ENCODE data around the gene TLL2. TPM values are rescaled to one million over a fixed set of nuclear protein-coding genes. Genes with fewer than 3 reads are reported as not detected.

The TLL2 gene
- total RNA-seq, 4 donors from 2014 or later = 0.20 to 0.31 TPM; not detected in 2

DNA sequence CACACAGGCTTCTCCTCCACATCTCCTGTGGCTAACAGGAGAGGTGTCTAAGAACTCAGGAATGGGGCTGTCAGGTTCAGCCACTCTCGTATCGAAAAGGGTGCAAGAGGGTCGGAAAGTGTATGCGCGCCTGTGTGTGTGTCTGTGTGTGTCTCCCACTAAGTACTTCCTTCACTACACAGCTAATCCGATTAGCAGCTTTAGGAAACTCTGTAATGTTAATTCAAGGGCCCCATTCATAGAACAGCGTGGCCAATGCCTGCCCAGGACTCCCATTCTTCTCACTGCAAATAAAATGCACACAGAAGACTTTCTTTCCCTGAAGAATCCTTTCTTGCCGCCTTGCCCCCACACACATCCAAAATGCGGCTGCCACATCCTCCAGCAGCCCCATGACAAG, 39.9 kb downstream of the TLL2 start:
- H3K4me3 ChIP-seq = no peak overlapping the region
- no peaks in the 10 kb centered on the region for H3K36me3 ChIP-seq
- no peak for TF ChIP-seq EP300 (IDR thresholded peaks at IDR 0.05)
- no peak for TF ChIP-seq POLR2A (IDR thresholded peaks at IDR 0.05)
- TF ChIP-seq, protein P1, sequence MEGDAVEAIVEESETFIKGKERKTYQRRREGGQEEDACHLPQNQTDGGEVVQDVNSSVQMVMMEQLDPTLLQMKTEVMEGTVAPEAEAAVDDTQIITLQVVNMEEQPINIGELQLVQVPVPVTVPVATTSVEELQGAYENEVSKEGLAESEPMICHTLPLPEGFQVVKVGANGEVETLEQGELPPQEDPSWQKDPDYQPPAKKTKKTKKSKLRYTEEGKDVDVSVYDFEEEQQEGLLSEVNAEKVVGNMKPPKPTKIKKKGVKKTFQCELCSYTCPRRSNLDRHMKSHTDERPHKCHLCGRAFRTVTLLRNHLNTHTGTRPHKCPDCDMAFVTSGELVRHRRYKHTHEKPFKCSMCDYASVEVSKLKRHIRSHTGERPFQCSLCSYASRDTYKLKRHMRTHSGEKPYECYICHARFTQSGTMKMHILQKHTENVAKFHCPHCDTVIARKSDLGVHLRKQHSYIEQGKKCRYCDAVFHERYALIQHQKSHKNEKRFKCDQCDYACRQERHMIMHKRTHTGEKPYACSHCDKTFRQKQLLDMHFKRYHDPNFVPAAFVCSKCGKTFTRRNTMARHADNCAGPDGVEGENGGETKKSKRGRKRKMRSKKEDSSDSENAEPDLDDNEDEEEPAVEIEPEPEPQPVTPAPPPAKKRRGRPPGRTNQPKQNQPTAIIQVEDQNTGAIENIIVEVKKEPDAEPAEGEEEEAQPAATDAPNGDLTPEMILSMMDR (IDR thresholded peaks at IDR 0.05) = no peak
- no peak for TF ChIP-seq POLR2AphosphoS5 (IDR thresholded peaks at IDR 0.05)
- 73 to 74% methylated on average over 3 to 7 of the region's 9 CpGs for WGBS, 2 donors (ENCODE audit: low coverage in 1 of 2)
- H3K27me3 ChIP-seq = peaks cover 37% of the 10 kb centered on the region
- no peak for ATAC-seq
- H3K9me3 ChIP-seq = no peaks in the 10 kb centered on the region
- no peak overlapping the region for H3K27ac ChIP-seq
- no peaks in the 10 kb centered on the region for H3K4me1 ChIP-seq

DNA sequence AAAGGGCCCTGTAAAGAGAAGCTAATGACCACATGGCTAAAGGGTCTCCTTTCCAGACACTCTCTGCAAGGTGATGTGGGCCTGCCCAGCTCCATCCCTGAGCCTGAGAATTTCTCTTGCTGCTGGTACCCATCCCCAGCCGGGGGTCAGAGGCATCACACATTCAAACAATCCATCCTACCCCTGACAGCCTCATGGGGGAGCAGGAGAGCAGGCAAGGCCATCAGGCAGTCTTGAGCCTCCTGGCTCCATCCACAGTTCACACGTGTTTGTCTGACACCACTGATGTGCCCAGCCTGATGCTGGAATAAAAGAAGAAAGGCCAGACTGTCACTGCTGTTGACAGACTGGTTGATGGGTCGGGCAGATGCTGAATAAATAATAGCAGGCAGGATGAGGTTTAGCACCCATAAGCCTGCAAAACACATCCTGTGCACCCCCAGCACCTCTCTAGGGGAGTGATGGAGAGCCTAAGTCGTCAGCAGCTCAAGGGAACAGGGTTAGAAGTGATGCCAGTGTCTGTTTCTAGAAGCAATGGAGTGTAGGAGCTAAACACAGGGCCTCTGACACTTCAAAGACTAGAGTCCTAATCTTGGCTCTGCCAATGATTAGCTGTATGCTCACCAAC, 43.5 kb downstream of the TLL2 start:
- no peaks in the 10 kb centered on the region for H3K4me1 ChIP-seq
- H3K9me3 ChIP-seq = no peaks in the 10 kb centered on the region
- ATAC-seq = peak; percentile 28
- H3K36me3 ChIP-seq = no peaks in the 10 kb centered on the region
- peaks cover 39% of the 10 kb centered on the region for H3K27me3 ChIP-seq
- no peak overlapping the region for H3K27ac ChIP-seq
- TF ChIP-seq EP300 (IDR thresholded peaks at IDR 0.05) (no peak), POLR2AphosphoS5 (IDR thresholded peaks at IDR 0.05) (no peak), POLR2A (IDR thresholded peaks at IDR 0.05) (no peak)
- TF ChIP-seq, protein P1 (IDR thresholded peaks at IDR 0.05) = no peak
- WGBS, 2 donors (ENCODE audit: low coverage in 1 of 2) = 50% methylated on average over 1 of the region's 4 CpGs; no CpG with 5 or more reads in 1 of the 2 donors
- no peak overlapping the region for H3K4me3 ChIP-seq

DNA sequence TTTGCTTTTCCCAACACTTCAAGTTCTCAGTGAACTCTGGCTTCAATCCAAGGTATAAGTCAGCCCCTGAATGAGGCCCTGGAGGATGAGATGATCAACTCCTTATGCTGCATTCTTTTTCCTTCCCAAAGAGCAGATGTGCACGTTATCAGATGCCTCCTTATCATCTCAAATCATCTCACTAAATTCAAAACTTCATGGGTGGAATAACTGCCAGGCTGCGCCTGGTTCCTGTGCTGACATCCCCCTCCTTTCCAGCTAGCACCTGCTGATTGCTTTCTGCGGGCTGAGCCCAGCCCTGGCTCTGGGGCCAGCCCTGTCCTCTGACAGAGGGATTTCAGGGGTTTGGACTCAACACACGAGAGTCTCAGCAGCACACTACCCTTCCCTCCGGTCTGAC, 44.9 kb downstream of the TLL2 start:
- 36 to 48% methylated on average over 5 of the region's 5 CpGs for WGBS, 2 donors (ENCODE audit: low coverage in 1 of 2)
- TF ChIP-seq POLR2AphosphoS5 (IDR thresholded peaks at IDR 0.05) (no peak), EP300 (IDR thresholded peaks at IDR 0.05) (no peak), POLR2A (IDR thresholded peaks at IDR 0.05) (no peak)
- TF ChIP-seq, protein P1 (IDR thresholded peaks at IDR 0.05) = no peak
- no peak for ATAC-seq
- Histone ChIP-seq H3K36me3 (no peaks in the 10 kb centered on the region), H3K9me3 (no peaks in the 10 kb centered on the region), H3K27me3 (peaks cover 29% of the 10 kb centered on the region), H3K4me3 (no peak overlapping the region), H3K27ac (no peak overlapping the region), H3K4me1 (no peaks in the 10 kb centered on the region)

DNA sequence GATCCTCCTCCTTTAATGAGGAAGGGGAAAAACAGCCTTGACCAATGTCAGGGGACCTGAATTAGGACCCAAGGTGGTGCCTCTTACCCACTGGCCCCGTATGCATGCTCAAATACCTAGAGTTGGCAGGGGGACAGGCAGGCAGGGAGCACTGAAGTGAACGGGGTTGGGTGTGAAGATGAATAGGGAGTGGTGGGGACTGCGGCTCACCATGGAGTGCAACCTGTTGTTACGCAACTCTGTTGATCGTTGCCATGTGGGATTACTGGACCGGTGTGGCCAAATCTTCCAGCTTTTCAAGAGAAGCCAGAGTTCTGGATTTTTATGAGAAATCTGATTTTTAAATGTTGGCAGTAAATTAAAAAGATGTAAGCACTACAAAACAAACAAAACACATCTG, 48.1 kb downstream of the TLL2 start:
- WGBS, 2 donors (ENCODE audit: low coverage in 1 of 2) = 76 to 87% methylated on average over 4 to 6 of the region's 6 CpGs
- TF ChIP-seq, protein P1 (IDR thresholded peaks at IDR 0.05) = no peak
- no peak for TF ChIP-seq POLR2A (IDR thresholded peaks at IDR 0.05)
- no peak overlapping the region for H3K27ac ChIP-seq
- no peak overlapping the region for H3K4me3 ChIP-seq
- H3K27me3 ChIP-seq = peaks cover 21% of the 10 kb centered on the region
- H3K4me1 ChIP-seq = no peaks in the 10 kb centered on the region
- H3K36me3 ChIP-seq = no peaks in the 10 kb centered on the region
- no peak for ATAC-seq
- no peaks in the 10 kb centered on the region for H3K9me3 ChIP-seq

DNA sequence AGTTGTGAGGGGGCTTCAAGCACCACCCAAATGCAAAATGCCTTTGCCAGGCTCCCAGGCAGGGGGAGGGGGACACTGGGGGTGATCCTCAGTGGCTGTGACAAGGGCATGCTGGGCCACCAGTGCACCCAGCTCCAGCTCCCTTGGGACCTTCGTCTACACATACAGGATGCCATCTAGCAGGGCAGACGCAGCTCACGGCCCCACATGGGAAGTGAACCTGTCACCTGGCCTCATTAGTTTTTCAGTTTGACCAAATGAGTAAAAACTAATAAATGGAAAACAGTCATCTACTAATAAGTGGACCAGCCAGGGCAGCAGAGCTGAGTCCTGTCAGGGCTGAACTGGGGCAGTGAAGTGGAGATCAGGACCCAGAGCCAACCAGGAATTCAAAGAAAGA, 50.2 kb downstream of the TLL2 start:
- WGBS, 2 donors (ENCODE audit: low coverage in 1 of 2) = 80% methylated on average over 1 of the region's 3 CpGs; no CpG with 5 or more reads in 1 of the 2 donors

More for the DNA sequence above, 50.2 kb downstream of the TLL2 start:
- no peak for ATAC-seq
- TF ChIP-seq EP300 (IDR thresholded peaks at IDR 0.05) (no peak), POLR2A (IDR thresholded peaks at IDR 0.05) (no peak), POLR2AphosphoS5 (IDR thresholded peaks at IDR 0.05) (no peak)
- TF ChIP-seq, protein P1 (IDR thresholded peaks at IDR 0.05) = no peak
- Histone ChIP-seq H3K36me3 (no peaks in the 10 kb centered on the region), H3K27me3 (peaks cover 5% of the 10 kb centered on the region), H3K4me3 (no peak overlapping the region), H3K4me1 (no peaks in the 10 kb centered on the region), H3K9me3 (no peaks in the 10 kb centered on the region), H3K27ac (no peak overlapping the region)

All from gastroesophageal sphincter (tissue), 4 donors.